Measurements from ENCODE around the gene SDF2L1. TPM values are rescaled to one million over a fixed set of nuclear protein-coding genes. Genes with fewer than 3 reads are reported as not detected.

The SDF2L1 gene
- total and polyA plus RNA-seq, 9 of the 15 experiments (the other 6 are each of a cell fraction or from before 2014, with no cell fraction given) = 15.1 to 989 (median 124) TPM

DNA sequence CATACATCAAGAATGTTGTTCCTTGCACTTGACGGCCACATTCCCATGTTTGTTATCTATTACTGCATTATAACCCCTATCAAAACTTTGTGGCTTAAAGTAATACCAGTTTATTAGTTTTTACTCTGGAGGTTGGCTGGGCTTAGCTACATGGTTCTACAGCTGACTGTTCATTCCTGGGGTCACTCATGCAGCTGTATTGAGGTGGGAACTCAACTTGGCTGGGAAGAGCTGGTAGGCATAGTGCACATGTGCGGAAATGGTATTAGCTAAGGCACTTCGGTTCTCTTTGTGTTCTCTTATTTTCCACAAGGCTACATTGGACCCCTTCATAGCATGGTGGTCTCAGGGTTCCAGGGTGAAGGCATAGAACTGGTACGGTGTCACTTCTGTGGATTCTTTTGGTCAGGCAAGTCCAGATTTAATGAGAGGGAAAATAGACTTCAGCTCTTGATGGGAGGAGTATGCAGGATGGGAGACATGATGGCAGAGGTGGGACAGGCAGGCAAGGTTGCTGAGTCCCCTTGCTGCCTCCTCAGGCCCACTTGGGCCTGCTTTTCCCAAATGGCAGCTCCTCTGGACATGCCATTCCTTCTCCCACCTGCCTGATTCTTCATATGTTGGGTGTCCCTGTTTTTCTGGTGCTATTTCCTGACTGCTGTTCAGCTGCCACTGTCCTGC is 28.4 kb upstream of the SDF2L1 start (continued):
- TF ChIP-seq, protein P1, sequence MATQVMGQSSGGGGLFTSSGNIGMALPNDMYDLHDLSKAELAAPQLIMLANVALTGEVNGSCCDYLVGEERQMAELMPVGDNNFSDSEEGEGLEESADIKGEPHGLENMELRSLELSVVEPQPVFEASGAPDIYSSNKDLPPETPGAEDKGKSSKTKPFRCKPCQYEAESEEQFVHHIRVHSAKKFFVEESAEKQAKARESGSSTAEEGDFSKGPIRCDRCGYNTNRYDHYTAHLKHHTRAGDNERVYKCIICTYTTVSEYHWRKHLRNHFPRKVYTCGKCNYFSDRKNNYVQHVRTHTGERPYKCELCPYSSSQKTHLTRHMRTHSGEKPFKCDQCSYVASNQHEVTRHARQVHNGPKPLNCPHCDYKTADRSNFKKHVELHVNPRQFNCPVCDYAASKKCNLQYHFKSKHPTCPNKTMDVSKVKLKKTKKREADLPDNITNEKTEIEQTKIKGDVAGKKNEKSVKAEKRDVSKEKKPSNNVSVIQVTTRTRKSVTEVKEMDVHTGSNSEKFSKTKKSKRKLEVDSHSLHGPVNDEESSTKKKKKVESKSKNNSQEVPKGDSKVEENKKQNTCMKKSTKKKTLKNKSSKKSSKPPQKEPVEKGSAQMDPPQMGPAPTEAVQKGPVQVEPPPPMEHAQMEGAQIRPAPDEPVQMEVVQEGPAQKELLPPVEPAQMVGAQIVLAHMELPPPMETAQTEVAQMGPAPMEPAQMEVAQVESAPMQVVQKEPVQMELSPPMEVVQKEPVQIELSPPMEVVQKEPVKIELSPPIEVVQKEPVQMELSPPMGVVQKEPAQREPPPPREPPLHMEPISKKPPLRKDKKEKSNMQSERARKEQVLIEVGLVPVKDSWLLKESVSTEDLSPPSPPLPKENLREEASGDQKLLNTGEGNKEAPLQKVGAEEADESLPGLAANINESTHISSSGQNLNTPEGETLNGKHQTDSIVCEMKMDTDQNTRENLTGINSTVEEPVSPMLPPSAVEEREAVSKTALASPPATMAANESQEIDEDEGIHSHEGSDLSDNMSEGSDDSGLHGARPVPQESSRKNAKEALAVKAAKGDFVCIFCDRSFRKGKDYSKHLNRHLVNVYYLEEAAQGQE (IDR thresholded peaks at IDR 0.05; ENCODE audit: borderline replicate concordance) = no peak
- TF ChIP-seq, protein P1 (CRISPR knock-in tag; IDR thresholded peaks at IDR 0.05; ENCODE audit: low read depth) = 0 out of 2 replicates have a peak, but pooled peaks have one; percentile 35
- TF ChIP-seq THRB (CRISPR knock-in tag; conservative IDR thresholded peaks at IDR 0.05) (peak; percentile 75; the same call in 1 of the 2 replicates), ZNF699 (CRISPR knock-in tag; IDR thresholded peaks at IDR 0.05; ENCODE audit: insufficient replicate concordance) (no peak), ZNF133 (CRISPR knock-in tag; IDR thresholded peaks at IDR 0.05) (0 out of 2 replicates have a peak, but pooled peaks have one; percentile 75), ELF4 (CRISPR knock-in tag; IDR thresholded peaks at IDR 0.05) (peak; percentile 57), ZNF778 (CRISPR knock-in tag; IDR thresholded peaks at IDR 0.05) (0 out of 2 replicates have a peak, but pooled peaks have one; percentile 79), ZNF324 (CRISPR knock-in tag; IDR thresholded peaks at IDR 0.05) (0 out of 2 replicates have a peak, but pooled peaks have one; percentile 11), ZNF134 (CRISPR knock-in tag; conservative IDR thresholded peaks at IDR 0.05) (no peak), PTTG1 (tag; IDR thresholded peaks at IDR 0.05; ENCODE audit: low read depth) (no peak), MLX (CRISPR knock-in tag; conservative IDR thresholded peaks at IDR 0.05) (0 out of 4 replicates have a peak, but pooled peaks of 1 of the 2 experiments have one; percentile 30), ZNF174 (CRISPR knock-in tag; IDR thresholded peaks at IDR 0.05) (0 out of 2 replicates have a peak, but pooled peaks have one; percentile 71), ELK3 (CRISPR knock-in tag; IDR thresholded peaks at IDR 0.05) (0 out of 2 replicates have a peak, but pooled peaks have one; percentile 57), BACH1 (tag; IDR thresholded peaks at IDR 0.05) (no peak), HCFC1 (IDR thresholded peaks at IDR 0.05; ENCODE audit: low read depth, low read length) (no peak), PHF21A (IDR thresholded peaks at IDR 0.05; ENCODE audit: borderline replicate concordance, low read depth) (no peak), ZNF143 (CRISPR knock-in tag; IDR thresholded peaks at IDR 0.05) (peak; percentile 15; the same call in 1 of the 2 replicates)
